Peyer's patch (tissue), 4 donors: ENCODE results near the gene TIMP1. TPM values are rescaled to one million over a fixed set of nuclear protein-coding genes. Genes with fewer than 3 reads are reported as not detected.

Experiments
- DNase-seq, 3 donors: peaks; one replicate each; pipeline ENCODE4 v3.0.0-alpha.2; 2017 to 2019
- H3K27ac ChIP-seq, 4 donors: fragments of 200-600 bp; sonication (generic); one replicate each; pipeline ENCODE4 v1.5.1; 2016 to 2019
- H3K27me3 ChIP-seq, 2 donors: fragments of 200-600 bp; sonication (generic); one replicate each; pipeline ENCODE4 v1.5.1; 2019
- H3K36me3 ChIP-seq, 3 donors: fragments of 200-600 bp; sonication (generic); one replicate each; pipeline ENCODE4 v1.5.1; 2016 to 2019
- H3K4me1 ChIP-seq, 4 donors: fragments of 200-600 bp; sonication (generic); one replicate each; pipeline ENCODE4 v1.5.1; 2016 to 2019
- H3K4me3 ChIP-seq, 4 donors: fragments of 200-600 bp; sonication (generic); 1 replicate in 3 of 4; 2 replicates in 1 of 4; pipeline ENCODE4 v1.5.1; 2016 to 2019; ENCODE audit warnings: mild to moderate bottlenecking in 1 of 4
- H3K9me3 ChIP-seq, 4 donors: fragments of 200-600 bp; sonication (generic); one replicate each; pipeline ENCODE4 v1.5.1; 2016 to 2019; ENCODE audit warnings: mild to moderate bottlenecking in 1 of 4
- CTCF ChIP-seq, 6 experiments: fragments of 450-650 bp in 4 of 6; fragments of 200-600 bp in 2 of 6; sonication (generic) in 1 of 6; IDR thresholded peaks; one replicate each; pipeline ENCODE4 v1.5.1; 2017 to 2019; ENCODE audit warnings: antibody characterized with exemption in 6 of 6, mild to moderate bottlenecking in 3 of 6, moderate library complexity in 1 of 6
- POLR2A ChIP-seq, 2 donors: fragments of 450-650 bp; IDR thresholded peaks; one replicate each; pipeline ENCODE4 v1.5.1; 2017; ENCODE audit warnings: antibody characterized with exemption in 2 of 2, mild to moderate bottlenecking in 2 of 2, moderate library complexity in 2 of 2
- total RNA-seq, 4 donors: library from RNA; depleted of rRNA; stranded (reverse); fragments of >200 nt; gene quantifications; one replicate each; pipeline ENCODE4 v1.1.0, GENCODE V29; 2016

The TIMP1 gene
- total RNA-seq: 10 to 100 TPM; 22.5 to 80.0 (median 39.7) TPM

DNA sequence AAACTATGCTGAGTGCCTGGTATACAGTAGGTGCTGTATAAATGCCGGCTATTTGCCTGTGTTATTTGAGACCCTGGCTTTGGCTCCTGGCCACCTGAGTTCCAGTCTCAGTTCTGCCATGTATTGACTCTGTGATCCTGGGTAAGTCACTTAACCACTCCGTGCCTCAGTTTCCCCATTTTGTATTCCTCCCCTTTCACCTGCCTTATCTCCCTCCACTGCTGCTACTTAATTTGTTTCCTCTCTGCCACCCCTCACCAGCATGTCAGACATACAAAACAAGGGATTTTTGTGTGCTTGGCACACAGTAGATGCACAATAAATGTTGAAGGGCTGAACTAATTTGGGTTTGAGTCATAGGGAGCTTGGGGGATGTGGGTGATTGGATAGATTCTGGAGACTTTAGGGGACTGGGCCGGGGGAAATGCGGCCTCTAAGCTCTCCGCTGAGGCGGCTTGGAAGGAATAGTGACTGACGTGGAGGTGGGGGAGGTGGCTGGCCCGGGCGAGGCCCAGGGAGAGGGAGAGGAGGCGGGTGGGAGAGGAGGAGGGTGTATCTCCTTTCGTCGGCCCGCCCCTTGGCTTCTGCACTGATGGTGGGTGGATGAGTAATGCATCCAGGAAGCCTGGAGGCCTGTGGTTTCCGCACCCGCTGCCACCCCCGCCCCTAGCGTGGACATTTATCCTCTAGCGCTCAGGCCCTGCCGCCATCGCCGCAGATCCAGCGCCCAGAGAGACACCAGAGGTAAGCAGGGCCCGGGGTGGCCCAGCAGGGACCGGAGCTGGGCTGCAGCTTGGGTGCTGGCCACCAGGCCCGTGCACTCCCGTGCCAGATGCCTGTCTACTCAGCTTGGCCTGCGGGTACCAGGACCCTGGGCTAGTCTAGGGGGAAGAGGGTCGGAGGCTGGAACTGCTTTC lies at the start of gene TIMP1:
Gene TIMP1, plus strand, starts transcription at position 706 of the 917 bp plus-strand sequence. CDS start 980 bp downstream, outside the sequence.
- Histone ChIP-seq H3K9me3 (no peaks in the 10 kb centered on the region), H3K4me1 (no peaks in the 10 kb centered on the region), H3K27ac (peak within 1 kb of the TSS; percentile 66 to 81 (median 68)), H3K27me3 (no peaks in the 10 kb centered on the region), H3K4me3 (peak within 1 kb of the TSS; percentile 17 to 51 (median 31)), H3K36me3 (no peaks in the 10 kb centered on the region)
- DNase-seq: peak; percentile 71 to 91 (median 72)
- TF ChIP-seq POLR2A (IDR thresholded peaks at IDR 0.05) (no peak), CTCF (IDR thresholded peaks at IDR 0.05) (no peak)

DNA sequence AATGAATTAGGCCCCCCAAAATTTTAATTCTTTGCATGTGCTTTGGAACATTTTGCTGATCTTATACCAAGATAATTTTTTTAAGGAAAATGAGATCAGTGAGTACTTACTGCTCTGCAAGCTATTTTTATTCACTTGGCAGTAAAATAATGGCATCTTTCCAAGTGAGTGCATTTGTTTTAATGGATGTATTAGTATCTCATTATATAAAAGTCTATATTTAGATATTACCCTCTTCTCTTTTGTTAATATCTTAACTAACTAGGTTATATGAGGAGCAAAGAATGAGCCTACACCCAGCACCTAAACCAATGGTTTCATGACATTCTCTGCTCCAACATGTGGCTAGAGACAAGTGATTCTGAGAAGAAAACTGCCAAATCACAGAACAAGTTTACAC lies 42.4 kb upstream of the TIMP1 start:
- Histone ChIP-seq H3K9me3 (no peaks in the 10 kb centered on the region), H3K36me3 (no peaks in the 10 kb centered on the region), H3K27ac (peak overlapping the region in 1 of 4 donors; percentile 59), H3K4me3 (no peak overlapping the region), H3K27me3 (no peaks in the 10 kb centered on the region), H3K4me1 (no peaks in the 10 kb centered on the region)
- no peak for DNase-seq
- no peak for TF ChIP-seq POLR2A (IDR thresholded peaks at IDR 0.05)
- TF ChIP-seq CTCF (IDR thresholded peaks at IDR 0.05): no peak

DNA sequence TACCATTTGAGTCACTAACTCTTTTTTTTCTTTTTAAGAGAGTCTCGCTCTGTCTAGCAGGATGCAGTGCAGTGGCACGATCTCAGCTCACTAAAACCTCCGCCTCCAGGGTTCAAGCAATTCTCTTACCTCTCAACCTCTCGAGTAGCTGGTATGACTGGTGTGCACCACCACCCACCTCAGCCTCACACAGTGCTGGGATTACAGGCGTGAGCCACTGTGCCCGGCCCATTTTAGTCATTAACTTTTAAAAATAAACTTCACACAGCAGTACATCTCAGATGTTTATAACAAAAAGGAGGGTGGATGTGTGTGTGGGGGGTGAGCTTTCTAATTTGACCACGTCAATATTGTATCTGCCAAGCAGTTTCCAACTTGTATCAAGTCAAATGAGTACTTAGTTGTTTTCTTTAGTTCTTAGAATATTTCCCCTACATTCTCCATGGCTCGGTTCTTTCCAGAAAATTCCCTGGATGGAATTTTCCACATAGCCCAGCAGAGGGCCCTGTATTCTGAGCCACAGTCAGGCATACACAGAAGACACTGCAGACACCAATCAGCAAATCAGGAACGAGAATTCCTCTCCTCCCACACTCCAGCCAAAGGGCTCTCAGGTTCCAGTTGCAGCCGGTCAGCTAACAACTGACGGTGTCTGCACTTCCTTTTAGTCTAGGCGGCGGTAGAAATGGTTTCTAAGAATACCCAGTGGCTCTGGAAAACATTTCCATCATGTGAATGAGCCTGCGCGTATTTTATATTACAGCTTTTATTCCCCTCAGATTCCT lies 41.3 kb upstream of the TIMP1 start:
- Histone ChIP-seq H3K27me3 (no peaks in the 10 kb centered on the region), H3K4me1 (no peaks in the 10 kb centered on the region), H3K27ac (peak overlapping the region in 3 of 4 donors; percentile 17 to 59 (median 55)), H3K36me3 (no peaks in the 10 kb centered on the region), H3K9me3 (no peaks in the 10 kb centered on the region), H3K4me3 (no peak overlapping the region)
- peak; percentile 22 to 32 for TF ChIP-seq POLR2A (IDR thresholded peaks at IDR 0.05)
- TF ChIP-seq CTCF (IDR thresholded peaks at IDR 0.05): peak in 4 of 6 experiments; percentile 20 to 73 (median 72)
- peak in 2 of 3 donors; percentile 54 to 82 for DNase-seq

GRCh38 chrX:47543496-47543895 lies 38.7 kb upstream of the TIMP1 start:
- H3K36me3 ChIP-seq: no peaks in the 10 kb centered on the region
- DNase-seq: no peak
- TF ChIP-seq CTCF (IDR thresholded peaks at IDR 0.05): no peak
- TF ChIP-seq POLR2A (IDR thresholded peaks at IDR 0.05): no peak
- no peak overlapping the region for H3K4me3 ChIP-seq
- no peaks in the 10 kb centered on the region for H3K4me1 ChIP-seq
- H3K9me3 ChIP-seq: no peaks in the 10 kb centered on the region
- H3K27me3 ChIP-seq: no peaks in the 10 kb centered on the region
- H3K27ac ChIP-seq: no peak overlapping the region

GRCh38 chrX:47556045-47556623 lies 26.1 kb upstream of the TIMP1 start:
- Histone ChIP-seq H3K4me1 (no peaks in the 10 kb centered on the region), H3K9me3 (no peaks in the 10 kb centered on the region), H3K27me3 (no peaks in the 10 kb centered on the region), H3K4me3 (peak overlapping the region; percentile 35 to 62 (median 52)), H3K36me3 (no peaks in the 10 kb centered on the region), H3K27ac (peak overlapping the region; percentile 72 to 84 (median 83))
- DNase-seq: peak; percentile 86 to 95 (median 87)
- TF ChIP-seq POLR2A (IDR thresholded peaks at IDR 0.05) (peak; percentile 64 to 67), CTCF (IDR thresholded peaks at IDR 0.05) (no peak)
